Parathyroid adenoma (tissue), 2 donors: ENCODE measurements around the gene NOS1AP.

Source experiments
- H2AFZ ChIP-seq: fragments of 300-600 bp; sonication (generic); one replicate; pipeline ENCODE4 v1.7.0; 2017; ENCODE audit warnings: antibody characterized with exemption, mild to moderate bottlenecking
- H3K27ac ChIP-seq: fragments of 300-600 bp; sonication (generic); one replicate; pipeline ENCODE4 v1.7.0; 2017
- H3K27me3 ChIP-seq: fragments of 300-600 bp; sonication (generic); one replicate; pipeline ENCODE4 v1.7.0; 2017; ENCODE audit warnings: low read length; ENCODE audit not compliant: control insufficient read depth, insufficient read depth
- H3K36me3 ChIP-seq: fragments of 300-600 bp; sonication (generic); one replicate; pipeline ENCODE4 v1.7.0; 2017; ENCODE audit warnings: low read length; ENCODE audit not compliant: control insufficient read depth, insufficient read depth
- H3K4me1 ChIP-seq: fragments of 300-600 bp; sonication (generic); one replicate; pipeline ENCODE4 v1.7.0; 2017; ENCODE audit warnings: control low read depth
- H3K4me2 ChIP-seq: fragments of 300-600 bp; sonication (generic); one replicate; pipeline ENCODE4 v1.7.0; 2017; ENCODE audit warnings: low read length
- H3K4me3 ChIP-seq: fragments of 300-600 bp; sonication (generic); one replicate; pipeline ENCODE4 v1.7.0; 2017; ENCODE audit warnings: low read depth, low read length
- H3K79me2 ChIP-seq: fragments of 300-600 bp; sonication (generic); one replicate; pipeline ENCODE4 v1.7.0; 2017; ENCODE audit warnings: control low read depth
- H3K9ac ChIP-seq: fragments of 300-600 bp; sonication (generic); one replicate; pipeline ENCODE4 v1.7.0; 2017; ENCODE audit warnings: mild to moderate bottlenecking
- H3K9me3 ChIP-seq: fragments of 300-600 bp; sonication (generic); one replicate; pipeline ENCODE4 v1.7.0; 2017; ENCODE audit warnings: low read length; ENCODE audit not compliant: control insufficient read depth
- CTCF ChIP-seq: fragments of 300-600 bp; sonication (generic); IDR thresholded peaks from one replicate; pipeline ENCODE4 v1.7.0; 2017; ENCODE audit warnings: antibody characterized with exemption, mild to moderate bottlenecking
- donor health status: primary hyperparathyroidism.

The NOS1AP gene

GRCh38 chr1:162218546-162218945, 149.1 kb downstream of the NOS1AP start:
- Histone ChIP-seq H3K9me3 (no peaks in the 10 kb centered on the region), H3K27ac (no peak overlapping the region), H3K27me3 (no peaks in the 10 kb centered on the region), H3K36me3 (no peaks in the 10 kb centered on the region), H3K4me1 (peaks cover 3% of the 10 kb centered on the region), H3K79me2 (no peaks in the 10 kb centered on the region), H2AFZ (peak overlapping the region; percentile 2), H3K4me2 (no peak overlapping the region), H3K9ac (no peak overlapping the region), H3K4me3 (no peak overlapping the region)
- TF ChIP-seq CTCF: no peak

DNA sequence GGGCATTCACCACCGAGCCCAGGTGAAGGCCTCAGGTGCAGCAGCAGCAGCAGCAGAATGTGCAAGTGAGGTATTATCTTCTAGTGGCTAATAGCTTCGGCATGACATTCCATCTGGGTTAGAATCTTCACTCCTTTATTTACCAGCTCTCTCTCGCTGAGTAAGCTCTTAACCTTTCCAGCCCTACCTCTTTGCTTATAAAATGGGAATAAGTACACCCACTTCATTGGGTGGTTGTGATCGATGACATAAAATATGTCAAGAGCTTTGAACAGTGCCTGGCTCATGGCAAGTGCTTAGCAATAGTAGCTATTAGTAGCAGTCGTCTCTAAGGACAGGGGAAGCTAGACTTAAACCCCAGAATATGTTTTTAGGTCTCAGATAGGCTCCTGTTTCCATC, 149.5 kb downstream of the NOS1AP start:
- H3K27me3 ChIP-seq: no peaks in the 10 kb centered on the region
- no peaks in the 10 kb centered on the region for H3K79me2 ChIP-seq
- no peak overlapping the region for H3K9ac ChIP-seq
- no peaks in the 10 kb centered on the region for H3K36me3 ChIP-seq
- TF ChIP-seq CTCF: no peak
- no peak overlapping the region for H3K27ac ChIP-seq
- peaks cover 3% of the 10 kb centered on the region for H3K4me1 ChIP-seq
- no peak overlapping the region for H3K4me2 ChIP-seq
- no peak overlapping the region for H3K4me3 ChIP-seq
- H3K9me3 ChIP-seq: no peaks in the 10 kb centered on the region
- peak overlapping the region; percentile 2 for H2AFZ ChIP-seq

DNA sequence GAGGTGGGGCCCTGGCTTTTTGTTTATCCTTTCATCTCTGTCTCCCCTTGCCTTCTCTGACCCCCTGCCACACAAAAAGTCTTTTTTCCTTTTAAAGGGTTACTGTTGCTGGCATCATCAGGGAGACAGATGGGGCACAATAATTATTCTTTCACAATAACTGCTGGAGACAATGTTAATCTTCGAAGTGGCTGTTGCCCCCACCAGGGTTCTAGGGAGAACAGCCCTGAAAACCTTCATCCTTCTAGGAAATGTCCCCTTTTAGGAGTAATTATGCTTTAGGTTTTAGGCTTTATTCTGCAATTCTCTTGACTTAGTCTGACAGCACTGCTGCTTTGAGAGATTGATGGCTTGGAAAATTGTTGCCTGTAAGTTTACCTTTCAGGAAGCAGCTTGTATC, 150.0 kb downstream of the NOS1AP start:
- H3K27me3 ChIP-seq: no peaks in the 10 kb centered on the region
- H3K27ac ChIP-seq: no peak overlapping the region
- no peaks in the 10 kb centered on the region for H3K79me2 ChIP-seq
- H3K4me1 ChIP-seq: peaks cover 3% of the 10 kb centered on the region
- TF ChIP-seq CTCF: no peak
- no peak overlapping the region for H3K9ac ChIP-seq
- H2AFZ ChIP-seq: no peak overlapping the region
- H3K4me3 ChIP-seq: no peak overlapping the region
- no peak overlapping the region for H3K4me2 ChIP-seq
- no peaks in the 10 kb centered on the region for H3K36me3 ChIP-seq
- H3K9me3 ChIP-seq: no peaks in the 10 kb centered on the region

GRCh38 chr1:162220009-162220539, 150.6 kb downstream of the NOS1AP start:
- H2AFZ ChIP-seq: no peak overlapping the region
- no peak overlapping the region for H3K4me2 ChIP-seq
- H3K4me1 ChIP-seq: peaks cover 3% of the 10 kb centered on the region

More at GRCh38 chr1:162220009-162220539, 150.6 kb downstream of the NOS1AP start:
- H3K9ac ChIP-seq: no peak overlapping the region
- no peak overlapping the region for H3K4me3 ChIP-seq
- no peaks in the 10 kb centered on the region for H3K79me2 ChIP-seq
- no peaks in the 10 kb centered on the region for H3K27me3 ChIP-seq
- H3K36me3 ChIP-seq: no peaks in the 10 kb centered on the region
- TF ChIP-seq CTCF: no peak
- no peaks in the 10 kb centered on the region for H3K9me3 ChIP-seq
- no peak overlapping the region for H3K27ac ChIP-seq
